Medulla oblongata (tissue), 1 donor: ENCODE data around the gene EPHA5.

Experiments
- DNase-seq: peaks from one replicate; pipeline ENCODE4 v3.0.0-alpha.2; 2015; ENCODE audit errors: extremely low spot score

The EPHA5 gene

DNA sequence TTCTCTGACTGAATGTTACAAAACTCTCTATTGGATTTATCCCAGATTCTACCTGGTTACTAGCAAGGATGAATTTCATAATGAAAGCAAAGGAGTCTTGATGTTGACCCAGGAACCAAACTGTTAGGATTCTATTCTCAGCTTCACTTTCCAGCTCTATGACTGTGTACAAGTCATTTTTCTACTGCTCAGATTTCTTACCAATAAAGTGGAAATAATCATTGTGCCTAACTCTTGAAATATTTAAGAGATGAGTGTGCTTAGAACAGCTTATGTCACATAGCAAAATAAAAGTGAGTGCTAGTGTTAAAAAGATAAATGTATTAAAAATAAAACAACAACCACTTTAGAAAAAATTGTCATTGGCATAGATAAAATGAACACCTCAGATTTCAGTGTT, 45.6 kb downstream of the EPHA5 start:
- no peak for DNase-seq

DNA sequence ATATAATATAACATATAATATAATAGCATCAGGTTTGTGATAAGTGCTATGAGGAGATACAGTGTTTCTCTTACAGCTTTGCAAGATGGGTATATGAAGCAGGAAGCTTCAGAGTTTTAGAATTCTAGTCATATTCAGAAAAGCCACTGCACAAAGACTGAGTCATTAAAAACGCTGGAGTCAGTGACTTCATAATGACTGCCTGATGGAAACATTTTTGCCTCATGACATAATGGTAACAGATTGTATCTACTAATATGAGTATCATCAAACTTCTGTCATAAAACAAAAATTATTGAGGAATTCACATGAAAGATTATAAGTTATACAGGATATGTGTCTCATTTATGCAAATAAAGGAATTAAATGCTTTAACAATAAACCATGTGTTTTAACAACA, 46.8 kb downstream of the EPHA5 start:
- DNase-seq, result no peak

DNA sequence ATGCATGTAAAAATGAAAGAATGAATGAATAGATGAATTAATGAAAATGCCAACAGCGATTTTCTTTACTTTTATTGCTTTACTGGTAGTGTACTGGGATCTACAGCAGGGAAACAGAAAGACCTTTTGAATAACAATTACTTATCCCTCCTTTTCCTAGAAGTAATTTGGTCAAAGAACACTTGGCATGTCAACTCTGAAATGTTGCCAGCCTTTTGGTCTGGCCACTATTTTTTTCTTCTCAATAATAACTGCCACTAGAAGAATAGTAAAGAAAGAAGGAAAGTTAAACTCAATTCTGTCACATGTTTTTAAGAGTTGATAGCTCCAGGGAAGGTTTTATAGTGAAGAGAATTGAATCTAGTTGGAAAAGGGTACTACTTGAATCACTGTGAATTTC, 52.9 kb downstream of the EPHA5 start:
- DNase-seq, result peak; percentile 41

DNA sequence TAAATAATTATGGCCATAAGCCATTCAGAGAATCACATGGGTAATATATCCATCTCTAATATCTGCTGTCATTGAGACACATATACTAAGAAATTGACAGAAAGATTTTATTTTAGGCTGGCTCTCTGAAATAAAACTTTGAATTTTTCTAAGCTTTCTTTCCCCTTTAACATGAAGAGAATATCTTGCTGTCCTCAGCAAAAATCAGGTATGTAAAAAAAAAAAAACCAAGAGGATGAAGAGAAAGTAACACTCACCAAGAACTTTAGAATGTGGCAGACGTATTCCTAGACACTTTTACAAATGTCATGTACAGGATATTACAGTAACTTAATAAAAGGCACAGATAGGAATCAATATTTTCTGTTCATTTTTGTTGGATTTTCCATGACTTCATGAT, 65.8 kb downstream of the EPHA5 start:
- no peak for DNase-seq

DNA sequence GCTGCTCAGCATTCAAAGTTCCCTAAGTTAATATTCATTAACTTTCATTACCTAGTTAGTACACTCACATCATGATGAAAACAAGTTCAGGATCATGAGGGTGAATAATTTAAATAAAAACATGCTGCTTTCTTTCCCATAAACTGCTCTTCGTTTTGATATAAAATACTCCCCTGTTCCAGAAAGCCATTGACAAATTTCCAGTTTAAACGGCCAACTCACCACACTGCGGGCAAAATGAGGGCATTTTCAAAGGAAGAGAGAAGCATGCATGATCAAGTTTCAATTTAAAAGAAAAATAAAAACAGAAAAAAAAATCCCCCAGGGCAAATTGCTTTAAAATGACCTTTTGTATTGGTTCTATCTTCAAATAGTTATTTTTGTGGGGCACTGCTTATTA, 69.6 kb downstream of the EPHA5 start:
- DNase-seq, result peak; percentile 12

DNA sequence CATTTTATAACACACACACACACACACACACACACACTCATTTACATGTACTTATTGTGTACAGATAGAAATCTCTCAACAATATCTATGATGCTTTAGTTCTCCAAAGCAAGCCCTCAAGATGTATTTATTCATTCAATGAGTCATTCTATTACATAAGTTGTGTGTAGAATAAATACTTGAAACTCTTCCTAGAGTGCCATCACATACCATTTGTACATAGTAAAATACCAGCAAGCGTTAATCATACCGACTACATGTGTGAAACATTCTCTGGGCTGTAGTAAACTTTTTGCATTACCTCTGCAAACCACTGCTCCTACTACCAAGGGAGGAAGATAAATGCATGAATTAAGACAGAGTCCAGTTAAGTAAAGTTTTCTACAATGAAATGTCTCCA, 70.9 kb downstream of the EPHA5 start:
- no peak for DNase-seq

DNA sequence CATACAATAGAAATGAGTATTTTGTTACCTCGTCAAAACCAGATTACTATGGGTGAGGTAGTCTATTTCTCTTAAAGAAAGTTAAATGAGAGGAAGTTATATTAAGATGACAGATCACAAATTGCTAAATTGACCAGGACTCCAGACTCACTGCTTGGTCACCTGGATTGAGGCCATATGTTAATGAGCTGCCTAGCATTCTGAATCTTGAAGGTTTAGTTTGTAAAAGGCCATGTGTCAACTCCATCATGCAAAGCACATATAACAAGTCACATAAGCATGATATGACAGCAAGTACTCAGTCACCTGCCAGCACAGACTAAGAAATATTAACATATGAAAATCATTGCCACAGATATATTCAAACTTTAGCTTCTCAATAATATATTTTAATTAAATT, 72.6 kb downstream of the EPHA5 start:
- no peak for DNase-seq

DNA sequence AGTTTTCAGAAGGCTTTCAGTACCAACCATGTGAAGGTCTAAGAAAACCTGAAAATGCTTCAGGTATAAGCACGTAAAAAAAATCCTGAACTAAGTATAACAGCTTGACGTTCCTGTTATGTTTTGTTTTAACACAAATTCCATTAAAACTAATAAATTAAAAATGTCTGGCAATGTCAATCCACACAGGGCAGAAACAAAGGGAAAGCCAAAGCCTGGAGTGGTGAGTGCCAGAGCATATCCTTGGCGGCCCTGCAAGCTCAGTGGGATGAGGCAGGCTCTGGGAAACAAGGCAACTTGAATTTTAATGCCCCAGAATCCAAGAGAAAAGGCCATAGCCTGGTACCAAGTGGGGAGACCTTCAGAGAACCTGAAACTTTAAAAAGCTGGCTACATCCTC, 78.2 kb downstream of the EPHA5 start:
- peak; percentile 14 for DNase-seq

DNA sequence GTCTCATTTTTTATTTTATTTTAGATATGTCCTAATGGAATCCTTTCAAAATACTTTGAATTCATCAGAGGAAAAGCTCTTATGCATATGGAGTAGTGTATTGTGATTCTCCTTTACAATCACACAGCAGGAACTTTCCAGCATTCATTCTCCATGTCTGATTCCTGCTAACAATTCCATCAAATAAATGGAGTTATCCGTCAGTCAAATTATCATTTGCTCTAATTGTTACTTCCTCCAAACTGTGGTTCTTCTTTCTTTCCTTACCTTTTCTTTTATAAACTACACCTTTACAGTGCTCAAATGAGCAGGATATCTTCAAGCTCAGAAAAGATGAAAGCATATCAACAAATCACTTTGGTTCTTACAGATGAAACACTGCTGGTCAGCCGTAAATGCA, 80.4 kb downstream of the EPHA5 start:
- DNase-seq, result no peak

DNA sequence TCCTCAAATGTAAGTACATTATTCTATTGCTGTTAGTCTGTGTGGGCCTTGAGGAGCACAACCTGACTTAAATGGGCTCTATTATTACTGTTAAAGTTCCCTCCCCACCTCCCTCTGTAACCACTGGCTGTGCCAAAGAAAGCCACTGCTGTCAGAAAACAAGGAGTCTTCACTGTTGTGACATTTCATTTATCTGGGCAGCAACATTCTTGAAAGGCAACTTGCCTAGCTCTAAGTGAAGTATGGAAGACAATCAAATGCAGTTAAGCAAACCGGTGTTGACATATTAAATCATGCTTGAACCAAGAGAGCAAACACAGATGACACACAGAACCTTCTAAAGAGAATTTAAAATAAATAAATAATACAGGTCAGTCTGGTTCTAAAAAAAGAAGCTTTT, 81.0 kb downstream of the EPHA5 start:
- no peak for DNase-seq

DNA sequence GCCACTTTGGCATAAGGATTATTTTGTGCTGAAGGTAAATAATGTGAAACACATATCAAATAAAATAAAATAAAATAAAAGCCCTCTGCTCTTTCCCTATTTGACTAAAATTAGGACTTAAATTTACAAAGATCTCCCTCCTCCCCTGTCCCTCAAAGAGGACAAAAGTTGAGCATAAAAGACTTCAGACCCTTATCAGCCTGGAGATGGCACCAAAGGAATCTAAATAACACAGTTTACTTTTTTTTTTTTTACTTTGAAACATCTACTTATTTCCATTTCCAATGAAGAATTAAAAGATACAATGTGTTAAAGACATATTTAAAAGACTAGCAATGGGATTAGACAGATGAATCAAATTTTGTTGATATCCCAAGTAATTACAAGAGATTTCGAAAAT, 89.7 kb downstream of the EPHA5 start:
- DNase-seq, result no peak

DNA sequence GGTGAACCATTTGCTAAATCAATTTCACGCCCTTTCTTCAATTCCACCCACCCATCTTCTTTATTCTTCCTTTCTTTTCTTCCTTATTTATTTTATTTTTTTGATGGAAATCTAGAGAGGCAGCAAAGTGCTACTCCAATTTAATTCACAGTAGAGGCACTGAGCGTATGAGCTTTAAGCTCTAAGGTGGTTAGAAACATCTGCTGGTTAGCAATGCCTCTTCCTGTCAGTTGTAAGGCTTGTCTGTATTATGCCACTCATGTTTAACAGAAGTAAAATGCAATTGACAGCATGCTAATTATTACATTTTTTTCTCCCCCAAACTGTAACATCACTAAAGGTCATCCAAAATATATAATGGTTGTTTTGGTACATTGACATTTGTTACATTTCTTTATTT, 103.8 kb downstream of the EPHA5 start:
- no peak for DNase-seq

DNA sequence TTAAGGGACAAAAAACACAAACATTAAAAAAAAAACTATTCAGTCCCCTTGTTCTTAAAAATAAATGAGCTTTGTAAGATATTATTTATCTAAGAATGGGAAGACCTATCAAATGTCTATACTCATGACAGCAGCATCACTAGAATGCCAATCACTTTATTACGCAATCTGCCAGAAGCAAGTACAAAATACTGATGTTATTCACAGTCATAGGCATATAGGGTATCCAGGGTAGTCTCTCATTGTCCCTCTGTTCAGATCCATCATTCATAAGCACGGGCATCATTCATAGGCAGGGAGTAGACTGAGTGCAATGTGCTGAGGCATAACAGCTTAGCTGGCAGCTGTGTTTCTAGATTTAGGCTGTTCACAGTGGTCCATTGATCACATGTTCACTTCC, 109.1 kb downstream of the EPHA5 start:
- DNase-seq, result no peak

DNA sequence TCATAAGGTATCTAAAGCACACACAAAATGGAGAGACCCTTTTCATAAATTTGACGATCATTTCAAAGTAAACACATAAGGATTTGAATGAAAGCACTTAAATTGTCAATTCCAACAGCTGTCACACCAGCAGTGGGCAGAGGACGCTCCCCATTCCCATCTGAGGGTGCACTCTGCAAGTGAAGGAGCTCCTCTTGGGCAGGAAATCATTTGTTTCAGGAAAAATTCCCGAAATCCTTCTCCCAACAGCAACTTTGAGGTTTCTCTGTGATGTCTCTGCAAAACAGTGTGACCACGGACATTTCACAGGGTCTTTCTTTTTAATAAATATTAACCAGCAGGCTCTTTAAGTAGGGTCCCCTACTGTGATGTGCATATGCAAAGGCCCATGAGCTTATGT, 111.0 kb downstream of the EPHA5 start:
- no peak for DNase-seq

DNA sequence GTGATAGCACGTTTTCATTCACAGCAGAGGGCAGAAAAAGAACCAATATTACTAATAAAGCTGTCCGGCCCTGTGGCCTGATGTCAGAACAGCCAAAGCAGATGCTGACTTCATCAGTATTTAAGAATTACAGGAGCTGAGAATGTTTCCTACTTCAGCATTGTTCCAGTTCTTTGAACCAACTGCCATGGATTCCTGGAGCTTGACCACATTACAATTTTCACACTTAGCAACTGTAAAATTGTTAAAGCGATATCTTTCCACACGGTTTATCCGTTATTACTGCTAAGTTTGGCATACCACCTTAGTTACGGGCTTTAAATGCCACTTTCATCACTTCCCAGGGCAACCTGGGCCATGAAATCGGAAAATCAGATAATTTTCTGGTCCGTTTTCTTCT, 118.2 kb downstream of the EPHA5 start:
- no peak for DNase-seq

DNA sequence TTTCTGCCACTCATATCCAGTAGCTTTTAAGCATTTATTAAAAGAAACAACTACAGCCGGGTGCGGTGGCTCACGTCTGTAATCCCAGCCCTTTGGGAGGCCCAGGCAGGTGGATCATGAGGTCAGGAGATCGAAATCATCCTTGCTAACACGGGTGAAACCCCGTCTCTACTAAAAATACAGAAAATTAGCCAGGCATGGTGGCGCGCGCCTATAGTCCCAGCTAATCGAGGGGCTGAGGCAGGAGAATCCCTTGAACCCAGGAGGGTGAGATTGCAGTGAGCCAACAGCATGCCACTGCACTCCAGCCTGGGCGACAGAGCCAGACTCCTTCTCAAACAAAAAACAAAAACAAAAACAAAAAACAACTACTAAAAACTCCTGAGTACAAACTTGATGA, 119.8 kb downstream of the EPHA5 start:
- no peak for DNase-seq

DNA sequence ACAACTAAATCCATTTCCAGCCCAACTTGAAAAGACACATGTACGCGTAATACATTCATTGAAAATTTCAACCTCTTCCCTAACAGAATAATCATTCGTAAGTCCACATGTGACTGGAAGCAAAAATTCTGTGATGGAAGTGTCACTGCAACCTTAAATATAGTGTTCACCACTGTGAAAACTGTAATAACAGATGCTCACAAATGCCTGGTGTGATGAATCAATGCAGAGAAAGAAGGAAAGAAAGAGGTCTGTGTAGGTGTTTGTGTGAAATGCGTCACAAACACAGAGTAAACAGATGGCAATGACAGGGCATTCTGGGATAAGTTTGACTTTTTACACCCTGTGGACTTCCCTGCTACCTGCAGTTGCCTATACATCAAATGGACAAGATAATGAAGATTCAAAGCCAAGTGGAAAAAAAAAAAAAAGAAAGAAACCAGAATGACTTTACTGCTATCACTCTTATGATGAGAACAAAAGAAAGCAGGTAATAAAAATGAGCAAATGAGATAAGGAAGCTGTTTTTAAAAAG, 123.3 kb downstream of the EPHA5 start:
- DNase-seq, result no peak

DNA sequence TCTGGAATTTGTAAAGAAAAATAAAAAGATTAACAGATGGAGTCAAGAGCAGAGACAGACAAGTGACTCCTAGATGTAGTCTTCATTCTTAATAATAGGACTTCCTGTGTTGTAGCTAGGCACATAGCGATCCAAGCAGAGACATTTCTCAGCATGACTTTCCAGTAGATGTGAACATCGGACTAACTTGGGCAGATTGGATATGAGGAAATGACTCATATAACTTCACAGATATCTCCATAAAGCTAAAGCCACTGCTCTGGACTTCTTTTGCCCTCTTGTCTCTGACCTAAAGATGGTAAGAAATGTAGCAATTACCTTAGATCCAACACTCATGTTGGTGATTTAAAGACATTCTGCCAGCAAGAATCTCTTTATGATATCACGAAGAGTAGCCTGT, 131.7 kb downstream of the EPHA5 start:
- DNase-seq, result no peak

DNA sequence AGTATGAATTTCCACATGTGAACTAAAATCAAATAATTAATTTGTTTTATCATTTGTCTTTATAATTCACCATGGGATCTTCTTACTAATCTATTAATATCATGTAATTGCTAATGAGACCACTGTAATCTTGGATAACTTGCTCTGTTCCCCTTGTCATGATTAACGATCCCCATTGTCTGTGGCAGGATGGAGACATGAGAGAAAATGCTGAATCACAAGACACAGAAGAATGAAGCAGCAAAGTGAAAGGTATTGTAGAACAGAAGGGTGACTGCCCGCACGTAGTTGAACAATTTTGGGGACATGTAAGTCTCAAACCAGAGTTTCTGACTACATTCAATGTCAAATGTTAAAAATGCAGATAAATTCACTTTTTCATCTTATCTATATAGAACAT, 135.2 kb downstream of the EPHA5 start:
- no peak for DNase-seq

DNA sequence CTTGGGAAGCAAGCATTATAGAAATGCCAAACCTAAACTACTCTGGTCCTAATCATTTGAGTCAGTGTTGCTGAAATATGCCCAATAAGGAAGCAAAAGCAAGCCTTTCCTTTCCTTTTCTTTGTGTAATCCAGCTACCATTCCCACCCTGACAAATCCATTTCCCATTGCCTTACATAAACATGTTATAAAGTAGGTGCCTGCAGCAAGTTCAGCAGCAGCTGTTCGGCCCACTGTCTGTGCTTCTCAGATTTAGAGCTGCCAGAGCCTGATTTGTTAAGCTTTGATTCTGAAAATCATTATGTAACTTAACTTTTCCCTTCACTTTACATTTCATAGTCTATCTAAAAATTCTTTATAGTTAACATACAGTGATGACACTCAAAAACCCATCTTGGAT, 148.6 kb downstream of the EPHA5 start:
- no peak for DNase-seq

DNA sequence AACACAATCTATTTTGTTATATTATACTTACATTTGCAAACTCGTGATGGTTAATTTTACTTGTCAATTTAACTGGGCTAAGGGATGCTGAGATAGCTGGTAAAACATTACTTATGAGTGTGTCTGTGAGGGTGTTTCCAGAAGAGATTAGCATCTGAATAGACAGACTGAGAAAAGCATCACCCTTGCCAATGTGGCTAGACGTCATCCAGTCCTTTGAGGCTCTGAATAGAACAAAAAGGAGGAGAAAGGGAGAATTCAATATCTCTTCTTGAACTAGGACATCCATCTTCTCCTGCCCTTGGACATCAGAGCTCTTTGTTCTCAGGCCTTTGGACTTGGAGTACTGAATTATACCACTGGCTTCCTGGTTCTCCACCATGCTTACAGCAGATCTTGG, 154.6 kb downstream of the EPHA5 start:
- peak; percentile 70 for DNase-seq

DNA sequence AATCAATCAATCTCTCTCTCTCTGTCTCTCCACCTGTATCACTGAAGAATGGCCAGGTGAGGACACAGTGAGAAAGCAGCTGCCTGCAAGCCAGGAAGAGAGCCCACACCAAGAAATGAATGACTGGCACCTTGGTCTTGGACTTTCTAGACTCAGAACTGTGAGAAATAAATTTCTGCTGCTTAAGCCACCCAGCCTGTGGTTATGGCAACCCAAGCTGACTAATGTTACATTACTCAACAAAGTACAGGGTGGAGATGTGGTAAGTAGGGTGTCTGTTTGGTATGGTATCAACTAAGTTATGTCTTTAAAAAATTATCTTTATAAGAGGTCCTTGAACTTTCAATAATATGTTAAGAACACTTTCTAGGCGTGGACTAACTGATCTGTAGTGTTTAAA, 159.3 kb downstream of the EPHA5 start:
- no peak for DNase-seq

DNA sequence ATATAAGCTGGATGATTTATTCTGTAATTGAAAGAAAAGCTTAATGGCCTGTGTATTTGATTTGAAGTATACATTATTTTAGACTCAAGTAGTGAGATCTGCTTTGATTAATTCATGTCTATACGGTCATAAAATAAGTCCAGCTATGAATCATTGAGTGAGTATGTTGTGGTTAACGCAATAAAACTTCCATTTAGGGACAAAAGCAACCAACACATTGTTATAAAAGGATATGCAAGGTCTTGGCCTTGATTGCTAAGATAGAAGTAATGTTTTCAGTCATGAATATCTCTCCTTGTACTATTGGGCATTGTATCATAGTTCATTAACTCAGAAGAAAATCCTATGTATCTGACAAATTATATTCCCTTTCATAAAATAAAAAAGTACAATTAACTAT, 162.1 kb downstream of the EPHA5 start:
- DNase-seq, result no peak

DNA sequence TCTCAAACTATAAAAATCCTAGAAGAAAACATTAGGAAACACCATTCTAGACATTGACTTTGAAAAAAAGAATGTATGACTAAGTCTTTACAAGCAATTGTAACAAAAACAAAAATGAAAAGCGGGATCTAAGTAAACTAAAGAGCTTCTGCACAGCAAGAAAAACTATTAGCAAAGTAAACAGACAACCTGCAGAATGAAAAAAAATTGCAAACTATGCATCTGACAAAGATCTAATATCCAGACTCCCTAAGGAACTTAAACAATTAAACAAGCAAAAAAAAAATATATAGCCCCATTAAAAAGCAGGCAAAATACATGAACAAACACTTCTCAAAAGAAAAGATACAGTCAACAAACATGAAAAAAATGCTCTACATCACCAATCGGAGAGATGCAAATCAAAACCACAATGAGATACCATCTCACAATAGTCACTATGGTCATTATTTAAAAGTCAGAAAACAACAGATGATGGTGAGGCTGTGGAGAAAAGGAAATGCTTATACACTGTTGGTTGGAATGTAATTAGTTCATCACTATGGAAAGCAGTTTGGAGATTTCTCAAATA, 168.1 kb downstream of the EPHA5 start:
- no peak for DNase-seq

DNA sequence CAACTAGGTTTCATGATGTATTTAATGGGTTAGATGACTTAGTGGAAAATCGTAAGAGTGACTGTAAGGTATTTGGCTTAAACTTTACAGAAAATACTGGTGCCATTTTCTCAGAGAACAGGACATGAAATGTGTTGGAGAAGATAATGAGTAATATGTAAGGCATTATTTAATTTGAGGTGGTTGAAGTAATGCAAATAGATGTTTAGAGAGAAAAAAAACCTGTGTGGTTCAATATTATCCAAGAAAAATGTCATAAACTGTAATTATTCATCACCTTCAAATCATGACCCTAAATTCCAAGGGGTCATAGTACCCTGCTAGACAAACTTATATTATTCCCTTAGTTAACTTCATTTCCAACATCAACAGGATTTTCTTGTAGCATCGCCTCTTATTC, 171.7 kb downstream of the EPHA5 start:
- no peak for DNase-seq
